Left renal cortex interstitium (tissue), 4 donors: Measurements from ENCODE around the gene SLBP. TPM values are rescaled to one million over a fixed set of nuclear protein-coding genes. Genes with fewer than 3 reads are reported as not detected.
"Not testable (repeated sequence)": the region's sequence is repeated elsewhere in the genome, so short reads cannot be mapped to it uniquely, and the experiment has no call there.

Experiments
- DNase-seq, 4 donors: peaks; one replicate each; pipeline ENCODE4 v3.0.0-alpha.2; 2013; ENCODE audit warnings: low read depth in 4 of 4, low spot score in 2 of 4, missing footprints in 1 of 4
- polyA plus RNA-seq, 4 donors: library from polyadenylated mRNA; unstranded; fragments of 120-200 nt; gene quantifications; one replicate each; pipeline ENCODE4 v1.2.1, GENCODE V29; 2013; ENCODE audit not compliant: insufficient read length in 4 of 4

The SLBP gene
- polyA plus RNA-seq, 4 donors = 79.5 to 94.7 (median 88.5) TPM

GRCh38 chr4:1714303-1715001 lies 2.3 kb upstream of the SLBP start:
- DNase-seq = no peak

GRCh38 chr4:1713003-1713851 lies 1.1 kb upstream of the SLBP start:
- DNase-seq = no peak

DNA sequence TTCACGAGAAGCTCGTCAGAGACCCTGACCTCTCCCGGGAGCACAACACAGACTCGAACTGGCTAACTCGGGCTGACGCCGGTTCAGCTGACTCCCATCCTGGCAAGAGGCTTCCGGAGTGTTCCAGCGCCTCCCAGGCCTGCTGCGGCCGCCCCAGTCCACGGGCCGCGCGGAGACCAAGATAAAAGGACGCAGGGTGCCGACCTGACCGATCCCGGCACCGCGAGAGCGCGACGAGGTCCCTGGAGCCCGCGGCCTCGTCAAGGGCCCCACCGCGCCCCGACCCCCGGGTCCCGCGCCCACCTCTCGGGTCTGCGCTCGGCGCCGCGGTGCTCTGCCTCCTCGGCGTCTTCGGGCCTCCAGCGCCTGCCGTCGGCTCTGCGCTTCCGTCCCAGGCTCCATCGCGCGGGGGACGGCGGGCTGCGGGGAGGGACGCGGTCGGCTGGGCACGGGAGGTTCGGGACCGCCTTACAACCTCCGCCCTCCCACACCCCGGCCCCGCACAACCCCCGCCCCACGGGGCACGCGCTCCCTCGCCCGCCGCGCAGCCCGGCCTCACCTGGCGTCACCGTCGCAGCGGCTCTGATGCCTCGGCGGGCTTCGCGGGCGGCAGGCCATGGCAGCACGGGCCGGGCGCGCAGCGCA lies 426 bp downstream of the SLBP start:
- DNase-seq = no peak

DNA sequence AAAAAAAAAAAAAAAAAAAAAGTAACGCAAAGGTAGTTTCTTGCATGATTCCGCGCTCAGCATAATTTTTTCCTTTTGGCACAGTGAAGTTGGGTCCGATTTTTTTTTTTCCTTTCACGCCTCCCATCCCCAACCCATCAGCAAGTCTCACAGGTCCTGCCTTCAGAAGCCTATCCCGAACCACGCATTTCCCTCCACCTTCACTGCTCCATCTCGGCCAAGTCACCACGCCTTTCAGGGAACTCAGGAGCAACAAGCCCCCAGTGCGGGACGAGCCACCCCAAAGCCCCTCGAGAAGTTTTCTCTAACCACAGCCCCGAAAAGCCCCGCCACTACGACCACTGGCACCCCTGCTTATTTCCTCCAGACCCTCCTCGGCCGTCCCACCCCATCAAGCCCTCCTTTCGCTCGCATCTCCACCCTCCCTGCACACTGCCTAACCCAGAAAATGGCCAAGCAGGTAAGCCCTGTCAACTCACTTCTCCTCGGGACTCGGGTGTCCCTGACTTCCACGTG lies 1.0 kb downstream of the SLBP start:
- DNase-seq = no peak

GRCh38 chr4:1708581-1708980 lies 3.5 kb downstream of the SLBP start:
- no peak for DNase-seq

DNA sequence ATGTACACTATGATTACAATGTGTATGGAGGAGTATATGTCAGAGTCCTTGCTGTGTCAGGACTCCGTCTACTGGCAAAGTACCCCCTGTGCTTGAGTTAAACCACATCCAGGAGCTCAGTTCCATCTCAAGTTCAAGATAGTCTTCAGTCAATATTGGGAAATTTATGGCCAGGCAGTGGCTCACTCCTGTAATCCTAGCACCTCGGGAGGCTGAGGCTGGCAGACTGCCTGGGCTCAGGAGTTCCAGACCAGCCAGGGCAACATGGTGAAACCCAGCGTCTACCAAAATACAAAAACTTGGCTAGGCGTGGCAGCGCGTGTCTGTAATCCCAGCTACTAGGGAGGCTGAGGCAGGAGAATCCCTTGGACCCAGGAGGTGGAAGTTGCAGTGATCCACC lies 5.8 kb downstream of the SLBP start:
- no peak for DNase-seq

DNA sequence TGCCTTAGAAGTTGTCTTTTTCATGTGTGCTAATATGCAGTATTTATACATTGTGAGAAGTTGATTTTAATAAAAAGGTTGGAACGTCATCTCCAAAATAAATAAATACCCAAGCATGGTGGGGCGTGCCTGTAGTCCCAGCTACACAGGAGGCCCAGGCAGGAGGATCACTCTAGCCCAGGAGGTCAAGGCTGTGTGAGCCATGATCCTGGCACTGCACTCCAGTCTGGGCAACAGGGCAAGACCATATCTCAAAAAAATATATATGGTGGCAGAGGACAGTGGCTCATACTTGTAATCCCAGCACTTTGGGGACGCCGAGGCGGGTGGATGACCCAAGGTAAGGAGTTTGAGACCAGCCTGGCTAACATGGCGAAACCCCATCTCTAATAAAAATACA lies 6.4 kb downstream of the SLBP start:
- no peak for DNase-seq

DNA sequence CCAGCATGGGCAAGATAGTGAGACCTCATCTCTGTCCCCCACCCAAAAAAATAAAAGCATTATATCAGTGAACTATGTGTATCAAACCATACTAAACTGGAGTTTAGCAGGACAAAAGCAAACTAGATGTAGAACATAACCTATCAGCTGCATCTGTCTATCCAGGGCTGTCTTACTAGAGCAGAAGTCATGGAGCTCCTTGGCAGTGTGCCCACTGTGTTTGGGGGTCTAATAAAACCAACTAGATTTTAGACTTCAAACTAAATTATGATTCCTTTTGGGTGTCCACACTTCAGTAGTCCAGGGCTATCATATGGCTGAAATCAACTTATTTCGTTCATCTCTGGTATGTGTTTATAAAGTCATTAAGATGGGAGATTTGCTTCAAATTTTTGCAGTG lies 8.3 kb downstream of the SLBP start:
- DNase-seq = no peak

GRCh38 chr4:1701671-1702070 lies 10.4 kb downstream of the SLBP start:
- DNase-seq = not testable (repeated sequence)

GRCh38 chr4:1695913-1696312 lies 16.2 kb downstream of the SLBP start:
- DNase-seq = no peak

DNA sequence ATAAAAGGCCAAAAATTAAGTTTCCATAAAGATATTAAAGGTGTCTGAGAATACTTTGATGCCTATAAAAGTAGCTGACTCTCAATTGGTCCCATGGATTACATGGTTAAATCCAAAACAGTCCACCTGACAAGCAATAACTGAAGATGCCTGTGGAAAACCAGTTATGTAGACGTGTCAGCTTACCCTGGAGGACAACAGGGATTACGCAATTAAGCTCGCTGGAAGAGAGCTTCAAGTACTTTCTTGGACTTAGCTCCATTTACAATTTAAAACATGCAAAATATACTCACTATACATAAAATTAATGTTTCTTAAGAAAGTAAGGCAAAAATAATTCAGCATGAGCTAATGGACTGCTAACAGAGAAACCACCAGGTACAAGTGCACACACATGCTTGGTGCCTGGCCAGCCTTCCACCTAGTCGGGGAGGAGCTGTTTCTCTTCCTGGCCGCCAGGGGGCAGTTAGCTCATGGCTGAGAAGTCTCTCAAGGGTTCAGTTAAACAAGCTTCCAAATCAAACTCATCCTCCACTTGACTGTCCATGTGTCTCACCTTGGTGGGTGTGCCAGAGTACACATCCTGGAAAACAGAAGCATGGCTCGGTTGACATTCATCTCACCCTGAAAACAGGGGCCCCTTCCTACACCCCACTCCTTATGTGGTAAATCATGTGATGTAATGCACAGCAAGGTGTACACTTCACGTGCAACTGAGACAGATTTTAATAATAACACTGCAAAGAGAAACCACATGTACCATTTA lies 18.8 kb downstream of the SLBP start:
- peak in 1 of 4 donors; percentile 31 for DNase-seq

GRCh38 chr4:1691737-1692373 lies 20.3 kb downstream of the SLBP start:
- DNase-seq = no peak

DNA sequence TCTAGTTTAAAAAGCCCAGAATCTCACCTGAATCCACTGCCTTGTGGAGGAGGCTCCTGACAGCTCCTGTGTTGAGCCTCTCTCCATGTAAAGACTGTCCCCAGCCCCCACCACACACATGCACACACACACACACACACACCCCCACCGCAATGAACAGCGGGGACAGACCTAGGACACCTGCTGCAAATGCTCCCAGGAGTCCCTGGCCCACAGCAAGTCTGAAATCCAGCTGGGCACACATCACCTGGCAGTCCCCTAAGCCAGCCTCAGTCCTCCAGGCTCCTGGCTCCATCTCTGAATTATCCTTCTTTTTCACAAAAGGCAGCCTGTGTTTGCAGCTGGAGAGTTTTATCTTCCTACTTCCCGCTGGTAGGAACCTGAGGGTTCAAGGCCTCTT lies 21.4 kb downstream of the SLBP start:
- no peak for DNase-seq

DNA sequence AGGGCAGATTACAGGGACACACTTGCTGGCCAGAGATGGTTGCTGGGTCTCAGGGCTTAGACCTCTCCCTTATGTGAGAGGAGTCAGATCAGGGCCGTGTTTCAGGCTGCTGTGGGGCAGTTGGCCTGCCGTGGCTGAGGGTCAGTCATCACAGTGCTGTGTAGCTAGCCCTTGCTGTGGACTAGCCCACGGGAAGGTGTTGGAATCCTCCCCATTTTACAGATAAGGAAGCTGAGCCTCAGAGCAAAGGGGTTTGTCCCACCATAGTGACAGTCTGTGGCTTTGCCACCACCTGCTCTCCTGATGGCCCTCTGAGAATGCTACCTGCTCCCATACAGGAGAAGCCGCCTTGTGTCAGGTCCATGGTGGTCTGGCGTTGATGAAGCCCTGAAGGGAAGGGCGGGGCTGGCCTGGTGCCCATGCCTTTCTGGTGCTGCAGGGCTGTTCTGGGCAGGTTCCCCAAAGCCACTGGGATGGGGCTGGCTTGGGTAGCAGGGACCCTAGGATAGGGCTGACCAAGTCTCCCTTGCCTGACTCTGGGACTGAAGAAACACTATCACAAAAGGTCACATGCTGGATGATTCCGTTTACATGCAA lies 25.6 kb downstream of the SLBP start:
- no peak for DNase-seq

DNA sequence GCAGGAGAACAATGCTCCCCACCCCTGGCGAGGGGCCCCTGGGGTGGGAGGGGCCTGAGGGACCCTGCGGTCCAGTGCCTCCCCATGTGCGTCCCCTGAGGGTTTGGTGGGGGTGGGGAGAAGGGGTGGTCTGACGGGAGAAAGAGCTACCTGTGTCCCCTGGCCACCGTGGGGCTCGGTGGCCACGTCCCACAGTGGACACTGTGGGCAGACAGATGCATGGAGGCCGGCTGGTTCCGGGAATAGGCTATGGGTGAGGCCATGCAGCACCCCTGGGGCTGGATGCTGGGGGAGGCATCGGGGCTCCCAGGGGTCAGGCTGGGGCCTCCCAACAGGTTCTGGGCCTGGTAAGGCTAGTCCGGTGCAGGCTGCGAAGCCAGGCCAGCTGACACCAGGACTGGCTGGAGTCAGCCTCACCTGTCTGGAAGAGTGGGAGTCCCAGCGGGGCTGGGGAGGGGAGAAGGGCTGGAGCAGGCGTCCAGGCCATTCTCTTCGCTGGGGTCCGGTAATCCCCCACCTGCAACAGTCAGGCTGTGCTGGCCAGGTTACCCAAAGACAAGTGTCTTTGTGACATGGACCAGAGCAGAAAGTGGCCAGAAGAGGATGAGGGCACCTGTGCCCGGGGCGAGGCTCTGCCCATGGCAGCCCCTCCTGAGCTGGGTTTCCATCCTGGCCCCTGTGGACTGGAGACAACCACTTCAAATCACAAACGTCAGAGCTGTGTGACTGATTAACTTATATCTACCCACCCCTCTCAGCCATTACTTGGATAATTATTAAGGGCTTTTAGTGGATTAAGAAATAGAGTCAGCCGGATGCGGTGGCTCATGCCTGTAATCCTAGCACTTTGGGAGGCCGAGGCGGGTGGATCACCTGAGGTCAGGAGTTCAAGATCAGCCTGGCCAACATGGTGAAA lies 26.6 kb downstream of the SLBP start:
- peak in 1 of 4 donors; percentile 19 for DNase-seq

- no peak for DNase-seq
Observed at GRCh38 chr4:1684506-1685234, 27.4 kb downstream of the SLBP start.

GRCh38 chr4:1683736-1684505 lies 28.2 kb downstream of the SLBP start, which contains the start of gene FAM53A:
Gene FAM53A, minus strand, starts transcription at chr4:1684313. Its CDS starts 15,572 bp downstream, at chr4:1668741.
- peak in 3 of 4 donors; percentile 65 to 75 (median 72) for DNase-seq
